HG02840 (cell line): ENCODE data around the gene LOC128125822.
A peak's percentile ranks its signal among the peaks of the same experiment; 100 is the strongest.

Experiments used
- ATAC-seq: cut with Tn5 transposase; IDR thresholded peaks from one replicate; pipeline ENCODE4 v1.9.1; 2021; ENCODE audit warnings: mild to moderate bottlenecking, moderate library complexity, moderate number of reproducible peaks; ENCODE audit not compliant: unreplicated experiment, low FRiP score

LOC128125822 gene

DNA sequence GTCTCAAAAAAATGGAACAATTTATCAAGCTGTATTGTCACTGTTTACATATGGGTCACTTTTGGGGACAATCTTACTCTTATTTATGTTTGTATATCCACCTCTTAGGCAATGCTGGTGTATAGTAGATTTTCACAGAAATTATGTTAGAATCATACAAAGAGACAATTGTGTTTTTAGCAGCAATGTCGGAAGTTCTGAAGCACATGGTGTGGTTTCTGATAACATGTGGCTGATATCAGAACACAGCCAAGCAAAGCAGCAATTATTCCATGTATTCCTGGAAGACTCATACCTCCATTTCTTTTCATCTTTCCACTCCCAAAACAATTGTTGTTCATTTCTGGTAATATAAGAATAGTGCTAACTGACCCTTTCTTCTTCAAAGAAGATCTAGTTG lies 17.5 kb upstream of the LOC128125822 start:
- no peak for ATAC-seq

DNA sequence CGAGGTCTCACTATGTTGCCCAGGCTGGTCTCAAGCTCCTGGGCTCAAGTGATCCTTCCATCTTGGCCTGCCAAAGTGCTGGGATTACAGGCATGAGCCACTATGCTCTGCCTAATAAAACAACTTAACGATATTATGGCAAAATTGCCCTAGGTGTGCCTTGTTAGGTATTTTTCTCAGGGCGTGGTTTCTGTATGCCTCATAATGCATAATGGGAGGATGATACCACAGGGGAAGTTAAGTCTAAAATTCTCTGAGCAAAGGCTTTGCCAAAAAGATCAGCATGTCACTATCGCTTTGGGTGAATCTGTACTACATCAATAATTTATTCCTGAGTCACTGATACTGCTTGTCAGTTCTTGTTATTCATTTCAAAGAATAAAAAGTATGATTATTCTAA lies 15.9 kb upstream of the LOC128125822 start:
- no peak for ATAC-seq

DNA sequence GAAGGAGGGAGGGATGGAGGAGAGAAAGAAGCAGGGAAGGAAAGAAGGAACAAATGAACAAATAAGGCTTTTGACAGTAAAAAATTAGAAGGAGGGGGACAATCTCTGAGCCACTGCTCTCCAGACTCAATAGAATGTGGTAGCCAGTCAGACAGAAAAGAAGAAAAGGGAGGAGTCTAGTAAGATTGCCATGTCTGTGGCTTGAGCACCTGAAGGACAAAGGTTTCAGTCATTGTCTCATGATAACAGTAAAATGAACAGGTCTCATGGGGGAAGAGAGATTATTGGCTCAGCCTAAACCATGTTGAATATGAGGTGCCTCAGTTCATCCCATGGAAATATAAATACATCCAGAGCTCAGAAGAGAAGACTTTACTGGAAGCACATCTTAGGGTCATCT lies 14.0 kb upstream of the LOC128125822 start:
- peak; percentile 55 for ATAC-seq

DNA sequence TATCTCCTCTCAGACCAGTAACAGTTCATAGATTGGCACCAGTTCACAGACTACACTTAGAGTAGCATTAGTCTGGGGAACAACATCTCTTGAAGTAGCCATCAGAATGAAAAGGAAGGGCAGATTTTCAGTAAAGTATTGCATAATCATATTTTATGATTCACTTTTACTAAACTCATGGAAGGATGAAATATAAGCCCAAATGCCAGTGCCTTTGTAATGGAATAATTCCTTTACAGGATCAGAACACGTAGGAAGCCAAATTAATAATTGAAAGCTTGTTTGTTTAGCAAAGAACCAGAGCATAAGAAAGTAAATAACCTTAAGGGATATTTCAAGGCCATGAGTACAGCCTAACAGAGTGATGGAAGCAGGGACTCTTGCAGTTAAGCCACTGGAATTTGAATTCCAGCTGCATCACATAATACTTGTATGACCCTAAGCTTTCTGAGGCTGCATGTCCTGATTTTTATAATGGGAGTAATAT lies 11.4 kb upstream of the LOC128125822 start:
- ATAC-seq: no peak

DNA sequence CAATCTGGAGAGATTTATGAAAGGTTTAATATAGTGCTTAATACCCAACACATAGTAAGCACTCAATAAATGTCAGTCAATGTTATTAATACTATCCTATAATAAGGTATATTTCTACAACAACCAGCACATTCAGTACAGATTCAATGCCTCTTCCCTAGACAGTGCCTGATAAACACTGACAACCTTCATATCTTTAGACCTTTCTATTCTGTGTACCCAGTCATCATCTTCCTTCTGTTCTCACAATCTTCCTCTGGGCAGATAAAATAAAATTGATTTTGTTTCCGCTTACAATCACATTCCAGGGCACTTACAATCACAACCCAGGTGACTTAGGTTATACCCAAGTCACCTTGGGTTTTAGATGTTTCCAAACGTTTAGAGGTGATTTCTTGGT lies 11.0 kb upstream of the LOC128125822 start:
- ATAC-seq: no peak

DNA sequence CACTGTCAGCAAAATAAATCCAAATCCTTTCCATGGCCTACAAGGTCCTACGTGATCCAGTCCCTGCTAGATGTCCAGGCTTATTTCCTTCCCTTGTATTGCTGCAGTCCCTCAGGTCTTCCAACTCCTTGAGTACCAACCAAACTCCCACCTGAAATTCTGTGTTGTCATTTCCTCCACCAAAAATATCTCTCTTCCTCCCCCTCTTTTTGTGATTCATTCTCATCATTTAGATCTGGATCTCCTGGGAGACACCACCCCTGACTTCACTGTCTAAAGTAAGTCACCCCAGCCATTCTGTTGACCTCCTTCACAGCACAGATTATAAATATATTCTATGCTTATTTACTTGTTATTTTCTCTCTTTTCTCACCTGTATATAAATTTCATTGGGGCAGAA lies 9.0 kb upstream of the LOC128125822 start:
- no peak for ATAC-seq

DNA sequence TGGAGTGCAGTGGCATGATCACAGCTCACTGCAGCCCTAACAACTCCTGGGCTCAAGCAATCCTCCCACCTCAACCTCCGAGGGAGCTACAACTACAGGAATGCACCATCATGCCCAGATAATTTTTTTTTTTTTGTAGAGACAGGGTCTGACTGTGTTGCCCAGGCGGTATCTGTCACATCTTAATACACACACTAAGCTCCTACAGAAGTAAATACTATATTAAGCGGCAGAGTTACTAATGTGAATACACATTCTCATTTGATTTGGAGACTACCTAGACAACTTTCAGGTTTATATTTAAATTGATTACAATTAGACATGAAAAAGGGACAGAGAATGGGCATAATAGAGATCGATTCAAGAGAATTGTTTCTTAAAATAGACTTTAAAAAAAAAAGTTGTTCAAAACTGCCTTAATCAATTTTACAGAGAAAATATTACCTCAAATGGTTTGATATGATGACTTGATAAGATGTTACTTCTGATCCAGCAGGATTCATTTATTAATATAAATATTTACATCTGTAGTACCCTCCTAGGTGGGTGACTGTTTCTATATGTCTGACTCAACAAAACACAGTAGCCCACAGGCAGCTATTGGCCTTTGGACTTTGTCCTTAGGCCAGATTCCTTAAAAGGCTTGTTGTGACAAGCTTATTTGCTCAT lies 7.1 kb upstream of the LOC128125822 start:
- ATAC-seq: no peak

DNA sequence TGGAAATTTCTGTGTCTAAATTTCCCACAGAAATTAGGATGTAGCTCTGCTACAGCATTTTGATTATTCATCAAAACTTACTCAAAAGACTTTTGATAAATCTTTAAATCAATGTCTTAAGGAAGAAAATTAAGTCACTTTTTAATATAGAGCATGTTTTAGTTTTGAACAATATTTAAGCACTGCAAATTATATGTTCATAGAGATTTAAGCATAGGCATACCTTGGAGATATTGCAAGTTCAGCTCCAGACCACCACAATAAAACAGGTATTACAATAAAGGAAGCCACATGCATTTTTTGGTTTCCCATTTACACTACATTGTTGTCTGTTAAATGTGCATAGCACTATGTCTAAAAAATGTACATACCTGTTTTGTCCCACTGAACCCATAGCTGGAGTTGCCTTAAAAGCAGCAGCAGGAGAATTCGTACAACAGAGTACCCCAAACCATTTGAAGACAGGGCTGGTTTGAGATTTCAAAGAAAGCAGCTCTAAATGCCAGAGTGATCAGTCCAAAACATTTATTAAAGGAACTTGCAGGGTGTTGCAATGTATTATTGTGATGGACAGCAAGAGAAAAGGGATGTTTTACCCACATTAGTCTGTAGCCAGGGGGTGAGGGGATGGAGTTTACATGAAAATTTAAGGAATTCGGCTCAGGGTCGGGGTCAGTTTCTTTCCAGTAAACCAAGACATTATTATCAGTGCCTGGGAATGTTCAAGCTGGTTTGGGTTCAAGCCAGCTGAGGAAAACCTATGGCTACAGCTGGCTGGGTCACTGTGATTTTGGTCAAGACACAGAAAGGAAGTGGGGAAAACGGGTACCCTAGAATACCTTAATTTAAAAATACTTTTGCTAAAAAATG lies 6.3 kb upstream of the LOC128125822 start:
- no peak for ATAC-seq

DNA sequence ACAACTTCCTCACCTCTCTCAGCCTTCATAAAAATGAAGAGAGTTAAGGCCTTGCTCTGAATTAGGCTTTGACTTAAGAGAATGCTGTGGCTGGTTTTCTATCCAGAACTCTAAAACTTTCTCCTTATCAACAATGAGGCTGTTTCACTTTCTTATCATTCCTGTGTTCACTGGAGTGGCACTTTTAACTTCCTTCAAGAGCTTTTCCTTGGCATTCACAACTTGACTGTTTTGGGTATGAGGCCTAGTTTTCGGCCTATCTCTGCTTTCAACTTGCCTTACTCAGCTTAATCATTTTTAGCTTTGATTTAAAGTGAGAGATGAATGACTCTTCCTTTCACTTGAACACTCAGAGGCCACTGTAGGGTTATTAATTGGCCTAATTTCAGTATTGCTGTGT lies 4.3 kb upstream of the LOC128125822 start:
- no peak for ATAC-seq

DNA sequence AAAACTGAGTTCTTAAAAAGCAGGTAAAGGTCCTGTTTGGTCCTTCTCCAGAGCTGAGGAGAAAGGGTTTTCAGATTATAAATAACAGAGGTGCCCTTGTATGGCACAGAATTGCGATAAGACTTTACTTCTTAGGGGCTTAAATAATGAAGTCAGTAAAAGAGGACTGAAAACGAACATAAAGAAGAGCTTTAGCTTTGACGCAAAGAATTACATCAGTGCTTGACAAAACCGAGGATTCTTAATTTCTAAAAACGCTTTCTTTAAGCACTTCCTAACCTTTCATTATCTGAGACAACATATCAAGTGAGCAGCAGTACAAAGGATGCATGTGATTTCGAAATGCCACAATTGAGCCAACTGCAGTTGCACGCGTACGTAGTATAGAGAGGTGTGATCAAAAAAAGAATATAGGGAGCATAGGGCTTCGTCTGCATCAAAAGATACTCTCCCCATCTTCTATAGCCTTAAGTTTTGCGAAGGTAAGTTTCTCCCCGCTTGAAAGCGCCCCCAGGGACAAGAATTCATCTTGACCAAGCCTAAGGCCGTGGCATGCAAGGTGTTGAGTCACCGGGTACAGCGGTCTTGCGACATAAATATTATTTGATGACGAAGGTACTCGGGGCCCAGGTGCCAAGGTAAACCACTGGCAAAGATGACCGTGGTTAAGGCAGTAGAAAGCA lies 778 bp upstream of the LOC128125822 start:
- ATAC-seq: peak; percentile 0

DNA sequence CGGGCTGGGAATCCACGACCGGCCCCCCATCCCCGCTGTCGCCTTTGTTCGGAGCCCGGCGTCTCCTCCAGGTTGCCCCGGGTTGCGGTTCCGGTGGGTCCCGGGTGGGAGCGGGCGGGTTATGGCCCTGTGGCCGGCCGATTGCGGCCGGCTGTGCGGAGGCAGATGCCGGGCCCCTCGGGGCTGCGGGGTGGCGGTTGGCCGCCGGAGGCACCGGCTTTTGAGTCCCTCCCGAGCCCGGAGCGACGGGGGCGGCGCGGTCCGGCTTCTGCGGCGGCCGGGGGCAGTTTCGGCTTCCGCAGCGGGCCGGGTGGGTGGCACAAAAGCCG lies 431 bp downstream of the LOC128125822 start:
- peak; percentile 9 for ATAC-seq

DNA sequence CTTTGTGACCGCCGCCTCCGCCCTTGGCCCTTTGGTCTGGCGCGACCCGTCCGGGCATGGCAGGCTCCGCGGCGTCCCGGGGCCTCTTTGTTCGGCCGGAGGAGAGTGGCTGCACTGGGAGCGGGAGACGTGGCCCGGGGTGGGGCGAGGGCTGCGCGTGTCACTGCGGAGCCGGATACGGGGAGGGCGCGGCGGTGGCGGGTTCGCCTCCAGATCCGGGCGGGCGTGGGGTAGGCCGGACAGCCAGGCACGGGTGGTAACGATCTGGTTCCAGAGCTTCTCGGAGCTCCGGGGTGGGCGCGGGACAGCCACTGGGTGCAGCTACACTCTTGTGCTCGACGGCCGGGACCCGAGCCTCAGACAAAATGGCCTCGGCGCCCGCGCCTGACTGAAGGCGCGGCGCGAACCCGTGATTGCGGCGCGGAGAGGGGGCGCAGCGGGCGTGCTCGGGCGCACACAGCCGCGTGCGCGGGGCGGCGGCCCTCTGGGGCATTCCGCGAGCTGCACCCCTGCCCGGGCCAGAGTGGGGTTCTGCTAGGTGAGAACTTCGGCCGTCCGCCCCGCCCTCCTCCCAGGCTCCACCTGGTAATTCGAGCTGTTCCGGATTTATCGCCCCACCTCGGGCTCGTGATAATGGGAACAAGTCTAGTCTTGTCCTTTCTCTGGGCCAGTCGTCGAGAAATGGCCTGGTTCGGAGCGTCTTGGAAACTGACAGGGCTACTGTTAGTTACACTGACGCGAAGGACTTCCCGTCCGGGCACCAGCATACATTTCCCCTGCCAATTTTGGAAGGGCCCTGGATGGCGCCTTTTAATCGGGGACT lies 1.0 kb downstream of the LOC128125822 start:
- ATAC-seq: peak; percentile 43

DNA sequence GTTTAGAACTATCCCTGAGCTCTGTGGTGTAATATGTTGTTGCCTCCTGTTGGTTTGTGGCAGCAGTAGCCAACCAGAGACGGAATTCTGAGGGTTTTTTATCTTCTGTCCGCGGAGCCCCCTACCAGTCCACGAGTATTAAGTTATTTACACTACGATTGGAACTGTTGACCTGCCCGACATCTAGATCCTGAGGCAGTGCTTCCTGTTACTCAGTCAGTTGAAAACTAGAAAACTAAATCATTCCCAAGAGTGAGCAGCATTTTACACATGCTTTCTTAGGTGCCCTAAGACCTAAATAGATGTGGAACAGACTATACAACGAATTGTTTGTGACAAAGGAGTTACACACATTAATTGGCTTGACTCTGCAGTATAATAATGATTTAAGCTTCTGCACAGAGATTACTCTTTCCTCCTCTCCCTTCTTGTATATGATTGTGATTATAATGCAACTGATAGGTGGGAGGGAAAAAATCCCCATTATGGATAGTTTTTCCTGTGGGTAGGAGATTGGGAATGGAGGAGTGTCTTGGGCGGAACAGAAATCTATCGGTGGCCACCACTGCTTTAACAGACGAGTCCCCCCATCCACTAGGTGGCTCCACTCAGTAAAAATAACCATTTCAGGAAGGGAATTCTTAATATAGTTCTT lies 1.7 kb downstream of the LOC128125822 start:
- no peak for ATAC-seq

DNA sequence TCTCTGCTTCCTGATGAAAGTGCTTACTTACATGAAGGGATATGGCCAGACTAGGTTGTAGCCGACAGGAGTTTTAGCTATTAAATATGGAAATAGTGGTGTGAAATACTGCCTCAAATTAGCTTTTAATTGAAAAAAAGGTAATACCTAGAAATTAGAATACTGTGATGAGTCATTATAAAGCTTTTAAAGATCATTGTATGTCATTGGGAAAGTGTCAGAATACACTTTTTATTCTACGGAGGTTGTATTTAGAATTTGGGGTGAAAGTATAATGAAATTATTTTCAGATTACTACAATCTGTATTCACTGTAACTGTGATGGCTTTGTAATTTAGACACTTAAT lies 2.2 kb downstream of the LOC128125822 start:
- no peak for ATAC-seq

DNA sequence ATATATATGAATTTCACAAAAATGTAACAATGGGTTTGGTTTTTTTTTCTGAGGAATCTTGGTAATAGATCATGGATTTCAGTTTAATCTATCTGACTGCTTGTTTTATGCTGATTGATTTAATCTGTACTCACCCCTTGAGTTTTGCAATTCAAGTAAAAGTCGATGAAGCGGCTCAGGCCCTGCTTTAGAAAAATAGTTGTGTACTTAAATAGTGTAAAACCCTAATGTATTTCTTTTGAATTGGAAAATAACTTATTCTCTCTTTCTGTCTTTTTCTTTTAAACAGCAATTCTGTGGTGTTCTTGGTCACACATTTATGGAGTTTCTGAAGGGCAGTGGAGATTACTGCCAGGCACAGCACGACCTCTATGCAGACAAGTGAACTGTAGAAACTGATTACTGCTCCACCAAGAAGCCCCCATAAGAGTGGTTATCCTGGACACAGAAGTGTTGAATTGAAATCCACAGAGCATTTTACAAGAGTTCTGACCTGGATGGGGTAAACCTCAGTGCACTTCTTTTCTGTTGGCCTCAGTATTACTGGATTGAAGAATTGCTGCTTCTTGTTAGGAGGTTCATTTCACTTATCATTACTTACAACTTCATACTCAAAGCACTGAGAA lies 4.0 kb downstream of the LOC128125822 start:
- ATAC-seq: no peak

DNA sequence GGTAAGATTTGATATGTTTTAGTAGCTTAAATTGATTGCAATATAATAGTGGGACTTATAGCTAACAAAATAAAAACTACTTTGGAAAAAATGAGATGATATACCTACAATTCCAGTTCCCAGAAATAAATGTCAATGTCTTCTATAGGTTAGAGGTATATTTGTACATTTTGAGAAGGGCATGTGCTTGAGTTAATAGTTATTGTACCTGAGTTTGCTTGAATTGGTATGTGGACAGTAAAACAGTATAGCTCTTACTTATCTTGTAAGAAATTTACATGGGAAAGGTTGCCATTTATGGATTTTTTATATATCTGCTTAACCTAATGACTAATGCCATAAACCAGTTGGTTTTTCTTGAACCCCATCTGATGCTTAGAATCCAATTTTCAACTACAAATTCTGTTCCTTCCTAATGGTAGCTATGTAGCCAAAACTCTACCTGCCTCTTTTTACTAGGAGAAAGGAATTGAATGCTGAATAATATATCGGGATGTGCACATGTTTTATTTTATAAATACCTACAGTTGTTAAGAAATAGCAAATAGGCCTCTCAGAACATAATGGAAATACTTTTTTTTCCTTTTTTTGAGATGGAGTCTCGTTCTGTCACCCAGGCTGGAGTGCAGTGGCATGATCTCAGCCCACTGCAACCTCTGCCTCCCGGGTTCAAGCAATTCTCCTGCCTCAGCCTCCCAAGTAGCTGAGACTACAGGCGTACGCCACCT lies 4.9 kb downstream of the LOC128125822 start:
- ATAC-seq: no peak

DNA sequence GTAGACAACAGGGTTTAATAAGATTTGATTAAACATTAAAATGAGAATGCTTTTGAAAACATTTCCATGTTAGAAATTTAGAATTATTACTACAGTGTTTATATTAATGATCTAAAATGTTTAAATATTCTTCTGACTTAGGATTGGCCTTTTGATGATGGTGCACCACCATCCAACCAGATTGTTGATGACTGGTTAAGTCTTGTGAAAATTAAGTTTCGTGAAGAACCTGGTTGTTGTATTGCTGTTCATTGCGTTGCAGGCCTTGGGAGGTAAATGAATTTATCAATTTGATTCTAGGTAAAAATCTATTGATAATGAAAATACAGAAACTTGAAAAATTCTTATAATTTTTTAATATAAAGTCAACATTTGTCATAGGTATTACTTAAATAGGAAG lies 6.5 kb downstream of the LOC128125822 start:
- no peak for ATAC-seq

DNA sequence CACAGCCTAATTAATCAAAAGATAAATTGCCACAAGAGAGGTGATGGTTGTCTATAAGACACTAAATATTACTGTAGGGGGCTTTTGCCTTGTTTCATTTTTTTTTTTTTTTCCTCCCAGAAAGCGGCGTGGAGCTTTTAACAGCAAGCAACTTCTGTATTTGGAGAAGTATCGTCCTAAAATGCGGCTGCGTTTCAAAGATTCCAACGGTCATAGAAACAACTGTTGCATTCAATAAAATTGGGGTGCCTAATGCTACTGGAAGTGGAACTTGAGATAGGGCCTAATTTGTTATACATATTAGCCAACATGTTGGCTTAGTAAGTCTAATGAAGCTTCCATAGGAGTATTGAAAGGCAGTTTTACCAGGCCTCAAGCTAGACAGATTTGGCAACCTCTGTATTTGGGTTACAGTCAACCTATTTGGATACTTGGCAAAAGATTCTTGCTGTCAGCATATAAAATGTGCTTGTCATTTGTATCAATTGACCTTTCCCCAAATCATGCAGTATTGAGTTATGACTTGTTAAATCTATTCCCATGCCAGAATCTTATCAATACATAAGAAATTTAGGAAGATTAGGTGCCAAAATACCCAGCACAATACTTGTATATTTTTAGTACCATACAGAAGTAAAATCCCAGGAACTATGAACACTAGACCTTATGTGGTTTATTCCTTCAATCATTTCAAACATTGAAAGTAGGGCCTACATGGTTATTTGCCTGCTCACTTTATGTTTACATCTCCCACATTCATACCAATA lies 7.8 kb downstream of the LOC128125822 start:
- no peak for ATAC-seq

DNA sequence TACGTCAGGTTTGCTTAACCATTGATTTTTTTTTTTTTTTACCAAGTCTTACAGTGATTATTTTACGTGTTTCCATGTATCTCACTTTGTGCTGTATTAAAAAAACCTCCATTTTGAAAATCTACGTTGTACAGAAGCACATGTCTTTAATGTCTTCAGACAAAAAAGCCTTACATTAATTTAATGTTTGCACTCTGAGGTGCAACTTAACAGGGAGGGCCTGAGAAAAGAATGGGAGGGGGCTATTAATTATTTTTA lies 8.4 kb downstream of the LOC128125822 start:
- ATAC-seq: no peak
